Naive B cell (primary cell): ENCODE measurements around the gene C1QTNF8. TPM values are rescaled to one million over a fixed set of nuclear protein-coding genes. Genes with fewer than 3 reads are reported as not detected.

Source experiments
- ATAC-seq, 2 donors: fragments of 150-1000 bp; cut with Tn5 transposase; 2 replicates each; pipeline ENCODE4 v1.10.0; 2021; ENCODE audit warnings: low read depth in 2 of 2, mild to moderate bottlenecking in 2 of 2, moderate library complexity in 2 of 2
- DNase-seq: peaks from one replicate; pipeline ENCODE4 v3.0.0; 2022
- H3K27ac Mint-ChIP-seq, 6 donors: one replicate each; pipeline ENCODE4 v1.8.0; 2020 to 2022; ENCODE audit warnings: mild to moderate bottlenecking in 6 of 6, mixed read lengths in 6 of 6, moderate library complexity in 5 of 6, inconsistent platforms in 2 of 6
- H3K27me3 Mint-ChIP-seq, 3 donors: one replicate each; pipeline ENCODE4 v1.8.0; 2021 to 2022; ENCODE audit warnings: mixed read lengths in 3 of 3, mild to moderate bottlenecking in 1 of 3
- H3K36me3 Mint-ChIP-seq, 2 donors: one replicate each; pipeline ENCODE4 v1.8.0; 2020 to 2022; ENCODE audit warnings: mixed read lengths in 2 of 2, inconsistent platforms in 1 of 2, mild to moderate bottlenecking in 1 of 2
- H3K4me1 Mint-ChIP-seq, 3 donors: one replicate each; pipeline ENCODE4 v1.8.0; 2020 to 2022; ENCODE audit warnings: mixed read lengths in 3 of 3, inconsistent platforms in 1 of 3, mild to moderate bottlenecking in 1 of 3, moderate library complexity in 1 of 3
- H3K4me3 Mint-ChIP-seq, 8 donors: one replicate each; pipeline ENCODE4 v1.8.0; 2020 to 2022; ENCODE audit warnings: mild to moderate bottlenecking in 8 of 8, mixed read lengths in 8 of 8, moderate library complexity in 8 of 8, inconsistent platforms in 2 of 8
- H3K9me3 Mint-ChIP-seq, 7 donors: one replicate each; pipeline ENCODE4 v1.8.0; 2020 to 2022; ENCODE audit warnings: mixed read lengths in 7 of 7, mild to moderate bottlenecking in 5 of 7, inconsistent platforms in 2 of 7, moderate library complexity in 1 of 7
- polyA plus RNA-seq, 6 donors: library from polyadenylated mRNA; unstranded; fragments of 300-500 nt; fragmentation: Illumina TruSeq; gene quantifications; one replicate each; pipeline ENCODE4 v1.2.3, GENCODE V29; 2021; ENCODE audit warnings: low read depth in 6 of 6

Gene C1QTNF8
- polyA plus RNA-seq, 6 donors from 2014 or later = not detected

DNA sequence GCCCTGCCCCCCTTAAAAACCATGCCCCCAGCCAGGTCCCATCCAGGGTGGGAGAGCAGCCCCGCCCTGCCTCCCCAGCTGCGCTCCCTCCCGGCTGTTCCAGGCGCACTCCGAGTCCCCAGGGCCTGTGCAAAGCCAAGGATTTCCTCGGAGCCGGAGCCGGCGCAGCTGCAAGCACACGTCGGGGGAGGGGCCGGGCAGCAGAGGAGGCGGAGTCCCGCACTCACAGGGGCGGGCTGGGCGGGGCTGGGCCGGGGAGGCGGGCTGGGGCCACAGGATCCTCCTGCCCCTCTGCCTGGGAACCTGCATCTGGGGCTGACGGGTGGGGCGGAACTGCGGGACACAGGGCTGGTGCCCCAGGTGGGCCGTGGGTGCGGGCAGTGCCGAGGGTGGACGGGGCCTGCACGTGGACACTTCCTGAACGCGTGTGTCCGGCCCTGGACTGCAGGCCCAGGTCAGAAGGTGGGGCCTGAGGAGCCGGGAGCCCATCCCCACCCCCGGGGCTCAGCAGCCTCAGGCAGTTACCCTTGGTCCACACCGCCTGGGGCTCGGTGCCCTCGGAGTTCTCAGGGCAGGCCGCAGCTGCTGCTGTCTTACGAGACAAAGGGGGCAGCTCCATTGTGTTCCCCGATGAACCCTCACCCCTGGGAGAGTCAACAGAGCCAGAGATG is 47.5 kb downstream of the C1QTNF8 start:
- ATAC-seq (no peak), DNase-seq (no peak)
- H3K36me3 Mint-ChIP-seq = no peaks in the 10 kb centered on the region
- no peaks in the 10 kb centered on the region for H3K27me3 Mint-ChIP-seq
- H3K4me1 Mint-ChIP-seq = no peaks in the 10 kb centered on the region
- H3K9me3 Mint-ChIP-seq = no peaks in the 10 kb centered on the region
- H3K27ac Mint-ChIP-seq = no peak overlapping the region
- H3K4me3 Mint-ChIP-seq = no peak overlapping the region

DNA sequence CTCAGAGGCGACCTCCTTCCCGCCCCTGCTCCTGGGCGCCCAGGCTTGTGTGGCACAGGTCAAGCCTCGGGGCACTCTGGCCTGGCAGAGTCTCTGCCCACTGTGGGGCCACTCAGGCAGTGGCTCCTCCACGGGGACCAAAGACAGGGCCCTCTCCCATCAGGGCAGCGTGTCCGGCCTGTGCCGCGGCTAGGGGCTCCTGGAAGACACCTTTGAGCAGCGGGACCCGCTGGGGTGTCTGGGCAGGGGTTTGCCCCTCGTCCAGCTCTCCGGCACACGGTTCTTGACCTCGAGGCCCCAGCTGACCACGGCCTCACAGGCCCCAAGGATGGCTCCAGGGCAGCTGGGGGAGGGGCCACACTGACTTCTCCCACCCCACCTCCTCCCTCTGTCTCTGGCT is 48.2 kb downstream of the C1QTNF8 start:
- DNase-seq = no peak
- Mint-ChIP-seq H3K4me3 (no peak overlapping the region), H3K9me3 (no peaks in the 10 kb centered on the region), H3K4me1 (no peaks in the 10 kb centered on the region), H3K27me3 (no peaks in the 10 kb centered on the region), H3K36me3 (no peaks in the 10 kb centered on the region), H3K27ac (no peak overlapping the region)
- no peak for ATAC-seq

DNA sequence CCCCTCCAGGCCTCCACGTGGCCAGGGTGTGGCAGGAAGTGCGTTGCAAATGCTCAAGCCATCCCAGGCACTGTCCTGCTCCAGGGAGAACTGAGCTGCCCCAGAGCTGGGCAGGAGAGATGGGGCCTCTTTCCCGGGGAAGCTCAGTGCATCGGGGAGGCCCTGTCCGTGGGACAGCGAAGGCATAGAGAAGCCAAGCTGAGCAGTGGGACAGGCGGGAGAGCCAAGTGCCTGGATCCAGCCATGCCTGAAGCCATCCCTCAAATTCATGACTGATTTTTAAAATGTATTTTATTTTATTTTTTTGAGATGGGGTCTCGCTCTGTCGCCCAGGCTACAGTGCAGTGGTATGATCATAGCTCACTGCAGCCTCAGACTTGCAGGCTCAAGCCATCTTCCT is 48.9 kb downstream of the C1QTNF8 start:
- ATAC-seq = no peak
- H3K4me3 Mint-ChIP-seq = no peak overlapping the region
- H3K9me3 Mint-ChIP-seq = peaks cover 0 to 4% (median 0%) of the 10 kb centered on the region in 7 donors
- H3K36me3 Mint-ChIP-seq = no peaks in the 10 kb centered on the region
- H3K4me1 Mint-ChIP-seq = no peaks in the 10 kb centered on the region
- no peak for DNase-seq
- H3K27ac Mint-ChIP-seq = no peak overlapping the region
- H3K27me3 Mint-ChIP-seq = peaks cover 0 to 5% (median 4%) of the 10 kb centered on the region in 3 donors

DNA sequence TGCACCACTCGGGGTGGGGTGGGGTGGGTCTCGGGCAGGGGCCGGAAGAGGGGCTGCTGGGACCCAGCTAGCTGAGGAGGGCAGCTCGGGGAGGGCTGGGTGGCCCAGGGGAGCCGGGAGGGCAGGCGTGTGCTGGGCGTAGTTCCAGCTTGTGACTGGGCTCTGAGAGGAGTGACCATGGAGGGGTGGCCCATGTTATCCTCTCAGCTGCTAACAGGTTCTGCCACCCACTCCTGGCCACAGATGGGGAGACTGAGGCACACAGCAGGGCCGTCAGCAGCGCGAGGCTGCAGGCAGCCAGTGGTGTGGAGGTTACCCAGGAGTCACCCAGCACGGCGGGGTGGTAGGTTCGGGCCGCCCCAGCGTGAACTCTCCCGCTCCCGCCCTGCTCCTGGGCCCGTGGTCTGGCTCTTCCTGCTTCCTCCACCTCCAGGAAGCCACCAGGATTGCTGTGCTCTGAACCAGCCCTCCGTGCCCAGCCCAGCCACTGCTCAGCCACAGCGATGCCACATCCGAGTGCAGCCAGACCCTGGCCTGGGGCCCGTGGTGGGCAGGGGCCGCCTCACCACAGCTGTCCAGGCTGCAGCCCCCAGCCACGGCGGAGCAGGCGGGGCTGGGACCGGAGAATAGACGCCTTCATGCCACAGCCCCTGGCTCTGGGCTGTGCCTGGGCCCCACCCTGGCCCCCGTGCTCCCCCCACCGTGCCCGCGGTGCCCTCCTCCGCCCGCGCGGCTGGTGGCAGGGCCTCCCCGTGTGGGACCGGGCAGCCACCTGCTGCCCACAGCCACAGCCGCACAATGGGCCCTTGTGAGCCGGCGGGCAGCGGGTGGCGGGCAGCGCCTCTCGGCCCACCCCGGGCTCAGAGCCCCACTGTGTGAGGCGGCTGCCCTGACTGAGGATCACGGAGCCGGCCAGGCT is 49.8 kb downstream of the C1QTNF8 start:
- no peak for ATAC-seq
- Mint-ChIP-seq H3K9me3 (peaks cover 0 to 8% (median 0%) of the 10 kb centered on the region in 7 donors), H3K4me3 (no peak overlapping the region), H3K27me3 (peaks cover 5 to 11% (median 8%) of the 10 kb centered on the region in 3 donors), H3K4me1 (no peaks in the 10 kb centered on the region), H3K36me3 (no peaks in the 10 kb centered on the region), H3K27ac (no peak overlapping the region)
- DNase-seq = no peak

DNA sequence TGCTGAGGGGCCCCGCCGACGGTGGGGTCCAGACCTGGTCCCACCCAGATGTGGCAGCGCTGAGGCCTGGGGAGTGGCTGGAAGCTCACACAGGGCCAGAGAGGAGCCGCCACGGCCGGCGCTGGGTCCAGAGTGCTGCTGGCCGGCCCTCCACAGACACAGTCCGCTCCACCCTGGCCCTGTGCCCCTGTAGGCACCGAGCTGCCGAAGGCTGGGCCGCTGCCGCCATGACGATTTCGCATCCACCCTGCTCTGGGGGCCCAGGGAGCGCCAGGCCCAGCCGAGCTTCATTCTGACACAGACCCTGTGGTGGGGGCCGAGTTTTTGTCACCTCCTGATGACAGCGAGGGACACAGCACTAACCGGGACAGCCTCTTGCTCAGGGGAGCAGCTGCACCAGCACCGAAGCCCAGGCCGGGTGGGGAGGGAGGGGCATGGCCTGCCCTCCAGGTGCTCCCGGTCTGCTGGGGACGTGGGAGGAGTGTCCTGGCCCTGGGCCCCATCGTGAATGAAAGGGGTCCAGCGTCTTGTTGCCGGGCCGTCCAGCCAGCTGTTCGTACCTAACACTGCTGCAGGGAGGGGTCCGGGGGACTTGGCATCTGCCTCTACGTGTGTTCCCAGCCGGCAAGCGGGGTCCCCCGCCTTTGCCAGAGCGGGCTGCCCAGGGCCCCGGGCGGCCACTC is 50.6 kb downstream of the C1QTNF8 start:
- H3K27ac Mint-ChIP-seq = no peak overlapping the region
- H3K4me1 Mint-ChIP-seq = no peaks in the 10 kb centered on the region
- H3K4me3 Mint-ChIP-seq = no peak overlapping the region
- no peak for DNase-seq
- peaks cover 5 to 11% (median 8%) of the 10 kb centered on the region in 3 donors for H3K27me3 Mint-ChIP-seq
- H3K36me3 Mint-ChIP-seq = no peaks in the 10 kb centered on the region
- ATAC-seq = no peak
- H3K9me3 Mint-ChIP-seq = peaks cover 0 to 8% (median 0%) of the 10 kb centered on the region in 7 donors

DNA sequence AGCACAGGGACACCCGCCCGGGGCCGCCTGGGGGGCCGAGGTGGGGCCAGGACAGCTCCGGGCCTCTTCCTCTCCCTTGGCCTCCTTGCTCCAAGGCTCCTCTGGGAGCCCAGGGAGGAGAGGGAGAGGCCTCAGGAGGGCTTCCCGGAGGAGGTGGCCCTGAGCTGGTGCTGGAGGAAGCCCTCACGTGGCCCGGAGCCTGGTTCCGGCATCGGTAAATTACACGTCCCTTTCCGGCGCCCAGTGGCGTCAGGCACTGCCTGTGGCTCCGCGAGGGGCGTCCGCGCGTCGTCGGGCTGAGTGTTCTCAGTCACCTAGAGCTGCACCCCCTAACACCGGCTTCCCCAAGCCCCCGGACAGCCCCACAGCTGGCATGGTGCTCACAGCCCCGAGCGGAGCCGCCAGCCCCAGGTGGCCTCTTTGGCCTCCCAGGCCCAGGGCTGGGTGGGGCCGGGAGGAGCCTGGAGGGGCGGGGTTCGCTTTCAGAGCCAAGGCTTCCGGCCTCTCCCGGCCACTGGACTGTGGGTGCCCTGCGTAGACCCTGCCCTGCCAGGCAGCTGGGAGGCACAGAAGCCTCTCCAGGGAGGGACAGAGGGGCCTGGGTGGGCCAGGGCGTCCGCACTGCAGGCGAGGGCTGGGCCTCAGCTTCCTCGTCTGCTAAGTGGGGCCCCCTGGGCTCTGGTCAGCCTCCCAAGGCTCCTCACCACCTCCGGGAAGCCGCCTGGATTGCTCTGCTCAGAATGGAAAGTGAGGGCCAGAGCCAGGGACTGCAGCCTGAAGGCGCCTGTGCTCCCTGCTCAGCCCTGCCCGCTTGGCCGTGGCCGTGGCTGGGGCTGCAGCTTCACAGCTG is 51.4 kb downstream of the C1QTNF8 start:
- Mint-ChIP-seq H3K27me3 (peaks cover 5 to 11% (median 8%) of the 10 kb centered on the region in 3 donors), H3K27ac (no peak overlapping the region), H3K4me3 (no peak overlapping the region), H3K4me1 (no peaks in the 10 kb centered on the region), H3K36me3 (no peaks in the 10 kb centered on the region), H3K9me3 (peaks cover 0 to 8% (median 0%) of the 10 kb centered on the region in 7 donors)
- no peak for ATAC-seq
- no peak for DNase-seq

DNA sequence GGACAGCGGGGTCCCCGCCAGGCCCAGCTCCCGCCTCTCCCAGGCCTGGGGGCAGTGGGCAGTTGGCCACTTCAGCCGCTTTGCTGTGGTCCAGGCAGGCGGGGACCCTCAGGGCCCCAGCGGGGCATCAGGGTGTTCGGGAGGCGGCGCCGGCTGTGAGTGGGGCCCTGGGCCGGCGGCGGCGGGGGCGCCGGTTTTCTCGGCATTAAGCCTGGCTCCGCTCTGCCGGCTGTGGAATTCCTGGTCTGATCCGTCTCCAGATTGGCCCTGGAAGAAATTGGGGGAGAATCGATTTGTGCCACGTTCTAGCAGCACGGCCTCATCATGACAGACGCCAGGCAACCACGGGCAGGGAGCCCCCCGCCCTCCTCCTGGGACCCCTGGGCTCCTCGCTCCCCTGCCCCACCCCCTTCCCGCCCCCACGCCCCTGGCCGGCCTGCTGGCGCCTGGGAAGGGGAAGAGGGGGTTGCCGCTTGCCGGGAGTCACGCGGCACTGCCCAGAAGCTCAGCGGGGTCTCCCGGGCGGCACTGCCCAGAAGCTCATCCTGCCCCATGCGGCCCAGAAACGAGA is 52.1 kb downstream of the C1QTNF8 start:
- Mint-ChIP-seq H3K27ac (no peak overlapping the region), H3K27me3 (peaks cover 5 to 11% (median 8%) of the 10 kb centered on the region in 3 donors), H3K9me3 (peaks cover 0 to 8% (median 0%) of the 10 kb centered on the region in 7 donors), H3K4me1 (no peaks in the 10 kb centered on the region), H3K4me3 (no peak overlapping the region), H3K36me3 (no peaks in the 10 kb centered on the region)
- DNase-seq (no peak), ATAC-seq (no peak)

DNA sequence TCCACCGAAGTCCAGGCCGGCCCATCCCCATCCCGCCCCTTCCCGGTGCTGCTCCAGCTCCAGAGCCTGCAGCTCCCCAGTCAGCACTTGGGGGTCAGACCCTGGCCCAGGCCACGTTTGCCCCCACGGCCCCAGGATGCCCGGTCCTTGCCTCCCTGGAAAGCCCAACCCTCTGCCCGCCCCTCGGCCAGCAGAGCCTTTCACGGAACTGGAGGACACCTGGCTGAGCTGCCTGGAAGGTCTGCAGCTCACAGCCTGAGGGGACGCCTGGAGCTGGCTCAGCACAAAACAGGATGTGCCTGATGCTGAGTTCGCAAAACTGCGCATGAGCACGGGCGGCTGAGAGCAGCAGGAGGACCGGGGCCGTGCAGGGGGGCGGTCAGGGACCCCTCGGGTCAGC is 53.2 kb downstream of the C1QTNF8 start:
- peaks cover 0 to 8% (median 0%) of the 10 kb centered on the region in 7 donors for H3K9me3 Mint-ChIP-seq
- ATAC-seq (no peak), DNase-seq (no peak)
- H3K4me3 Mint-ChIP-seq = no peak overlapping the region
- H3K27me3 Mint-ChIP-seq = peaks cover 8 to 22% (median 13%) of the 10 kb centered on the region in 3 donors
- H3K4me1 Mint-ChIP-seq = no peaks in the 10 kb centered on the region
- H3K27ac Mint-ChIP-seq = no peak overlapping the region
- no peaks in the 10 kb centered on the region for H3K36me3 Mint-ChIP-seq

DNA sequence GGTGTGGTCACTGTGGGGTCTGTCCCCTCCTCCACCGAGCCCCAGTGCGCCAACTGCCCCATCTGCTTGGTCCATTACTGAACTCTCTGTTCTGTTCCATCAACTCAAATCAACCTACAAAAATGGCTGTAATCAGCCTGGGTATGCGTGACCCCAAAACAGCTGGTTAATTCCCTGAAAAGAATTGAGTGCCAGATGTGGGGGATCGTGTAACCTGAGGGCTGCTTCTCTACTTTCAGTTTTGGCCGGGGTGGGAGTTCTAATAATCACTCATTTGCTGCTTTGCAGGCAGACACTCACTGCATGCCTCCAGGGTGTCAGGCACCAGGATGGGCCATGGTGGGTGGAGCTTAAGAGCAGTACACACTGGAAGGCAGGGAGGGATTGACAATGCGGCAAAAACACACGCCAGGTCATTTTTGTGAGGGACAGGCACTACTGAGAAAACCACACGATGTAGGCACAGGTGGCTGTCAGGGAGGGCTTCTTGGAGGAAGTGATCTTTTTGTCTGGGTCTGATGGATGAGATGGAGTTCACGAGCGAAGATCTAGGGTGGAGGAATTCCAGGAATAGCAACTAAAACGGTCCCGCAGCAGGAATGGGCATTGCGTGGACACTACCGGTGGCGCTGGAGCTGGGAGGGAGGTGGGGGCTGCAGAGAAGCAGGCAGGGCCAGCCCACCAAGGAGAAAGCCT is 53.8 kb downstream of the C1QTNF8 start:
- ATAC-seq (no peak), DNase-seq (no peak)
- H3K4me1 Mint-ChIP-seq = no peaks in the 10 kb centered on the region
- H3K4me3 Mint-ChIP-seq = no peak overlapping the region
- no peak overlapping the region for H3K27ac Mint-ChIP-seq
- peaks cover 8 to 22% (median 14%) of the 10 kb centered on the region in 3 donors for H3K27me3 Mint-ChIP-seq
- H3K36me3 Mint-ChIP-seq = no peaks in the 10 kb centered on the region
- peaks cover 0 to 8% (median 0%) of the 10 kb centered on the region in 7 donors for H3K9me3 Mint-ChIP-seq

DNA sequence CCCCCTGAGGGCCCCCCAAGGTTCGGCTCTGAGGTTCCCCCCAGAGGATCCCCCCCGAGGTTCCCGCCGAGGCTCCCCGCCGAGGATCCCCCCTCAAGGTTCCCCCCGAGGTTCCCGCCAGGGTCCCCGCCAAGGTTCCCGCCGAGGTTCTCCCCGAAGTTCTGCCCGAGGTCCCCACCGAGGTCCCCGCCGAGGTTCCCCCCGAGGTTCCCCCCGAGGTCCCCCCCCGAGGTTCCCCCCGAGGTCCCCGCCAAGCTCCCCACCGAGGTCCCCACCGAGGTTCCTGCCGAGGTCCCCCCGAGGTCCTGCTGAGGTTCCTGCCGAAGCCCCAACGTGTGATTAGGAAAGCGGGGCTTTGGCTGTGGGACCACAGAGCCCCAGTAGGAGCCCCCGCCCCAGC is 55.7 kb downstream of the C1QTNF8 start:
- H3K4me1 Mint-ChIP-seq = no peaks in the 10 kb centered on the region

DNA sequence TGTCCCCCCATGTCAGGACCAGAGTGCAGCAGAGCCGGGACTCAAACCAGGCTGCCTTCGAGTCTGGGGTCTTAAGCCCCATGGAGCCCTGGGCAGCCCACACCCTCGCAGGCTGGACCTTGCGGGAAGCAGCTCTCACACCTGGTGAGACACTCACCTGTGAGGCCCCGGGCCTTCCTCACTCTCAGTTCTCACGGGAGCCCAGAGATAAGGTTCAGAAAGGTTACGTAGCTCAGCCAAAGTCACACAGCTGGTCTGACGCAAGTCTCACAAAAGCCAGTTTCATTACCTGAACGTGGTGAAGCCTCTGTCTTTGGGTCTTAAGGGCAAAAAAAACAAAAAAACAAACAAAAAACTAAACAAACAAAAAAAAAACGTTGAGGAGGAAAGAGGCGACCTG is 56.3 kb downstream of the C1QTNF8 start:
- no peak for ATAC-seq
- Mint-ChIP-seq H3K27me3 (peaks cover 8 to 22% (median 14%) of the 10 kb centered on the region in 3 donors), H3K9me3 (peaks cover 0 to 8% (median 0%) of the 10 kb centered on the region in 7 donors), H3K4me1 (no peaks in the 10 kb centered on the region), H3K36me3 (no peaks in the 10 kb centered on the region), H3K27ac (no peak overlapping the region), H3K4me3 (no peak overlapping the region)
- no peak for DNase-seq

More for the DNA sequence above, 55.7 kb downstream of the C1QTNF8 start:
- H3K9me3 Mint-ChIP-seq = peaks cover 0 to 8% (median 0%) of the 10 kb centered on the region in 7 donors
- no peaks in the 10 kb centered on the region for H3K36me3 Mint-ChIP-seq
- H3K27me3 Mint-ChIP-seq = peaks cover 8 to 22% (median 14%) of the 10 kb centered on the region in 3 donors
- ATAC-seq (no peak), DNase-seq (no peak)
- no peak overlapping the region for H3K27ac Mint-ChIP-seq
- no peak overlapping the region for H3K4me3 Mint-ChIP-seq

DNA sequence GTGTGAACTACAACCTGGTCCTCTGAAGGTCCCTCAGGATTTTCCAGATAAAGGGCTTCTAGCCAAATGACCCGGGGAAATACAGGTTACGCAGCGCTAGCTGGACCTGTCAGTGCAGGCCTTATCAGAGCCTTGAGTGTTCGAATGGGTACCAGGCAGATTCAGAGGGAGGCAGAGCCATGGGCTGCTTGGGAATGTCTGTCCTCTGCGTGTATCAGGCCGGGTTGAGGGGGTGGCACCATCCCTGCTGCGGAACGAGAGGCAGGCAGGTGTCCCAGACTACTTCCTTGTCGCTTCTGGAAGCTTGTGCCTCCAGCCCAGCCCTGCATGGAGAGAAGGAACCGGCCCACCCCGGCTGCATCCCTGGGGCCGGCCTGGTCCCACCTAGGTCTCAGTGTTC is 57.1 kb downstream of the C1QTNF8 start:
- no peak overlapping the region for H3K4me3 Mint-ChIP-seq
- ATAC-seq = no peak

More for the DNA sequence above, 57.1 kb downstream of the C1QTNF8 start:
- Mint-ChIP-seq H3K27me3 (peaks cover 8 to 22% (median 14%) of the 10 kb centered on the region in 3 donors), H3K27ac (no peak overlapping the region), H3K36me3 (no peaks in the 10 kb centered on the region), H3K4me1 (no peaks in the 10 kb centered on the region), H3K9me3 (peaks cover 0 to 8% (median 0%) of the 10 kb centered on the region in 7 donors)
- no peak for DNase-seq
